K562 (cell line): ENCODE data around the gene HMCN1. TPM values are rescaled to one million over a fixed set of nuclear protein-coding genes. Genes with fewer than 3 reads are reported as not detected.
A peak's percentile ranks its signal among the peaks of the same experiment; 100 is the strongest.

Experiments used
- BACH1 ChIP-seq: fragments of 200-800 bp; sonication (Bioruptor generic); IDR thresholded peaks from 2 replicates; pipeline ENCODE4 v1.6.1; 2016; ENCODE audit warnings: missing genetic modification characterization, missing compliant biosample characterization
- CBX2 ChIP-seq: fragments of 200-600 bp; sonication (generic); IDR thresholded peaks from one replicate; pipeline ENCODE4 v1.6.1; 2012; ENCODE audit warnings: mild to moderate bottlenecking, low read length, inconsistent platforms; ENCODE audit not compliant: insufficient read depth, poor library complexity, severe bottlenecking
- DACH1 ChIP-seq: fragments of 450-650 bp; IDR thresholded peaks from 2 replicates; pipeline ENCODE4 v1.6.1; 2018; ENCODE audit not compliant: partially characterized antibody
- DPF2 ChIP-seq: fragments of 450-650 bp; IDR thresholded peaks from 2 replicates; pipeline ENCODE4 v1.6.1; 2016
- KDM5B ChIP-seq: fragments of 200-600 bp; sonication (generic); IDR thresholded peaks from 2 replicates; pipeline ENCODE4 v1.6.1; 2012; ENCODE audit warnings: low read depth, mild to moderate bottlenecking, moderate library complexity, low read length, control low read depth, inconsistent platforms; ENCODE audit not compliant: insufficient replicate concordance
- LEF1 ChIP-seq: fragments of 450-650 bp; IDR thresholded peaks from 2 replicates; pipeline ENCODE4 v1.6.1; 2016; ENCODE audit warnings: mild to moderate bottlenecking
- MAFG ChIP-seq: fragments of 450-650 bp; conservative IDR thresholded peaks from 2 replicates; pipeline ENCODE4 v1.6.1; 2016; ENCODE audit warnings: missing genetic modification characterization, missing compliant biosample characterization
- MEIS2 ChIP-seq: fragments of 450-650 bp; IDR thresholded peaks from 2 replicates; pipeline ENCODE4 v1.6.1; 2014; ENCODE audit warnings: mild to moderate bottlenecking; ENCODE audit not compliant: partially characterized antibody
- NBN ChIP-seq: fragments of 450-650 bp; IDR thresholded peaks from 2 replicates; pipeline ENCODE4 v1.6.1; 2016; ENCODE audit warnings: low read depth, mild to moderate bottlenecking
- NFE2L1 ChIP-seq: fragments of 450-650 bp; IDR thresholded peaks from 2 replicates; pipeline ENCODE4 v1.6.1; 2016; ENCODE audit warnings: missing genetic modification characterization, low read depth, mild to moderate bottlenecking, missing compliant biosample characterization, moderate library complexity, borderline replicate concordance
- SMARCA4 ChIP-seq: fragments of 450-650 bp; IDR thresholded peaks from 2 replicates; pipeline ENCODE4 v1.6.1; 2016
- SMARCE1 ChIP-seq: fragments of 450-650 bp; IDR thresholded peaks from 2 replicates; pipeline ENCODE4 v1.7.1; 2016; ENCODE audit warnings: mild to moderate bottlenecking
- SOX6 ChIP-seq: fragments of 450-650 bp; IDR thresholded peaks from 2 replicates; pipeline ENCODE4 v1.6.1; 2014; ENCODE audit warnings: mild to moderate bottlenecking
- TEAD4 ChIP-seq, 2 experiments: sonication (generic) in 1 of 2; formaldehyde crosslinking in 1 of 2; IDR thresholded peaks; 2 replicates each; pipeline versions ENCODE4 v1.6.1 to v1.8.0; 2012 to 2022; ENCODE audit warnings: borderline replicate concordance in 1 of 2, inconsistent platforms in 1 of 2, low read length in 1 of 2, mild to moderate bottlenecking in 1 of 2, missing genetic modification reagents in 1 of 2
- TRIM28 ChIP-seq: fragments of 450-650 bp; IDR thresholded peaks from 2 replicates; pipeline ENCODE4 v1.6.1; 2017
- ZNF316 ChIP-seq: fragments of 450-650 bp; IDR thresholded peaks from 2 replicates; pipeline ENCODE4 v1.6.1; 2016
- polyA plus RNA-seq, 8 experiments: library from polyadenylated mRNA; depleted of rRNA in 4 of 8; stranded (reverse) in 5 of 8; unstranded in 3 of 8; fragments of >200 nt; fragmentation: Nextera tagmentation in 2 of 8; fragmentation: Illumina TruSeq in 1 of 8; extraction: Ambion mirVana in 2 of 8; extraction: Trizol in 1 of 8; gene quantifications; 2 replicates each; pipeline versions ENCODE4 v1.2.1 to v1.2.3, GENCODE V29; 2011 to 2014; ENCODE audit warnings: inconsistent platforms in 1 of 8, missing spikeins in 1 of 8
- total RNA-seq, 7 experiments: library from RNA; depleted of rRNA in 6 of 7; stranded (reverse); fragments of >200 nt in 6 of 7; fragmentation: Illumina TruSeq in 2 of 7; extraction: Trizol in 2 of 7; gene quantifications; 2 replicates each; pipeline versions ENCODE4 v1.2.1 to v1.2.3, GENCODE V29; 2011 to 2021; ENCODE audit warnings: low replicate concordance in 1 of 7
- TF ChIP-seq, protein P1 (sequence below): fragments of 450-650 bp; IDR thresholded peaks from 2 replicates; pipeline ENCODE4 v1.6.1; 2016; ENCODE audit warnings: mild to moderate bottlenecking
- TF ChIP-seq, protein P2 (sequence below): sonication (generic); formaldehyde crosslinking; IDR thresholded peaks from 2 replicates; pipeline ENCODE4 v1.8.0; 2022; ENCODE audit warnings: mild to moderate bottlenecking, missing genetic modification reagents, borderline replicate concordance
- TF ChIP-seq, protein P3 (sequence below): fragments of 450-650 bp; IDR thresholded peaks from 2 replicates; pipeline ENCODE4 v1.6.1; 2016; ENCODE audit warnings: low read depth, mild to moderate bottlenecking, moderate library complexity

HMCN1 gene
- total and polyA plus RNA-seq, 9 of the 15 experiments (the other 6 are each of a cell fraction or from before 2014, with no cell fraction given), result 0.07 to 0.36 (median 0.21) TPM

DNA sequence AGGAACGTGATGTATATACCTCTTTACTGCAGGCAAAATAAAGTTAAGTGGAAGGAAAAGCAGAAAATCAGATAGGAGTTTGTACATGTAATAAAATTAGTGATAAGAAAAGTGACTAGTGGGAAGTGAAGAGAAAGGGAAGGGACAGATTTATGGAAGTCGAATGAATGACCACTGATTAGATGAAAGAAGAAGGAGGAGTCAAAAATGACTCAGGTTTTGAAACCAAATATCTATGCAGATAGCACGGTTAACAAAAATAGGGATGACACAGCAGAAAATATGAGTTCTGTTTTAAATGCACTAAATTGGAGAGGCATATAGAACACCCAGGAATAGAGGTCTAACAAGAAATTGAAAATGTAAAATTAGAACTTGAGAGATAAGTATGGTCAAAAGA lies 128.0 kb downstream of the HMCN1 start (continued):
- TF ChIP-seq, protein P1, sequence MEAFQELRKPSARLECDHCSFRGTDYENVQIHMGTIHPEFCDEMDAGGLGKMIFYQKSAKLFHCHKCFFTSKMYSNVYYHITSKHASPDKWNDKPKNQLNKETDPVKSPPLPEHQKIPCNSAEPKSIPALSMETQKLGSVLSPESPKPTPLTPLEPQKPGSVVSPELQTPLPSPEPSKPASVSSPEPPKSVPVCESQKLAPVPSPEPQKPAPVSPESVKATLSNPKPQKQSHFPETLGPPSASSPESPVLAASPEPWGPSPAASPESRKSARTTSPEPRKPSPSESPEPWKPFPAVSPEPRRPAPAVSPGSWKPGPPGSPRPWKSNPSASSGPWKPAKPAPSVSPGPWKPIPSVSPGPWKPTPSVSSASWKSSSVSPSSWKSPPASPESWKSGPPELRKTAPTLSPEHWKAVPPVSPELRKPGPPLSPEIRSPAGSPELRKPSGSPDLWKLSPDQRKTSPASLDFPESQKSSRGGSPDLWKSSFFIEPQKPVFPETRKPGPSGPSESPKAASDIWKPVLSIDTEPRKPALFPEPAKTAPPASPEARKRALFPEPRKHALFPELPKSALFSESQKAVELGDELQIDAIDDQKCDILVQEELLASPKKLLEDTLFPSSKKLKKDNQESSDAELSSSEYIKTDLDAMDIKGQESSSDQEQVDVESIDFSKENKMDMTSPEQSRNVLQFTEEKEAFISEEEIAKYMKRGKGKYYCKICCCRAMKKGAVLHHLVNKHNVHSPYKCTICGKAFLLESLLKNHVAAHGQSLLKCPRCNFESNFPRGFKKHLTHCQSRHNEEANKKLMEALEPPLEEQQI, result peak; percentile 35; the same call in 1 of the 2 replicates
- TF ChIP-seq DPF2 (peak; percentile 83), MEIS2 (peak; percentile 96), LEF1 (peak; percentile 53; the same call in 1 of the 2 replicates), BACH1 (tag) (peak; percentile 84), SMARCE1 (peak; percentile 87), TEAD4 (IDR thresholded peaks at IDR 0.05; ENCODE audit: low read length) (peak; percentile 21; the same call in 1 of the 2 replicates), TEAD4 (CRISPR knock-in tag; IDR thresholded peaks at IDR 0.05; ENCODE audit: borderline replicate concordance) (no peak), NBN (0 out of 2 replicates have a peak, but pooled peaks have one; percentile 39), NFE2L1 (tag) (peak; percentile 96), SOX6 (peak; percentile 82), CBX2 (no peak), DACH1 (peak; percentile 54), ZNF316 (peak; percentile 99), TRIM28 (no peak), SMARCA4 (peak; percentile 84), MAFG (peak; percentile 98), KDM5B (no peak)
- TF ChIP-seq, protein P2, sequence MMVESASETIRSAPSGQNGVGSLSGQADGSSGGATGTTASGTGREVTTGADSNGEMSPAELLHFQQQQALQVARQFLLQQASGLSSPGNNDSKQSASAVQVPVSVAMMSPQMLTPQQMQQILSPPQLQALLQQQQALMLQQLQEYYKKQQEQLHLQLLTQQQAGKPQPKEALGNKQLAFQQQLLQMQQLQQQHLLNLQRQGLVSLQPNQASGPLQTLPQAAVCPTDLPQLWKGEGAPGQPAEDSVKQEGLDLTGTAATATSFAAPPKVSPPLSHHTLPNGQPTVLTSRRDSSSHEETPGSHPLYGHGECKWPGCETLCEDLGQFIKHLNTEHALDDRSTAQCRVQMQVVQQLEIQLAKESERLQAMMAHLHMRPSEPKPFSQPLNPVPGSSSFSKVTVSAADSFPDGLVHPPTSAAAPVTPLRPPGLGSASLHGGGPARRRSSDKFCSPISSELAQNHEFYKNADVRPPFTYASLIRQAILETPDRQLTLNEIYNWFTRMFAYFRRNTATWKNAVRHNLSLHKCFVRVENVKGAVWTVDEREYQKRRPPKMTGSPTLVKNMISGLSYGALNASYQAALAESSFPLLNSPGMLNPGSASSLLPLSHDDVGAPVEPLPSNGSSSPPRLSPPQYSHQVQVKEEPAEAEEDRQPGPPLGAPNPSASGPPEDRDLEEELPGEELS, result no peak
- TF ChIP-seq, protein P3, sequence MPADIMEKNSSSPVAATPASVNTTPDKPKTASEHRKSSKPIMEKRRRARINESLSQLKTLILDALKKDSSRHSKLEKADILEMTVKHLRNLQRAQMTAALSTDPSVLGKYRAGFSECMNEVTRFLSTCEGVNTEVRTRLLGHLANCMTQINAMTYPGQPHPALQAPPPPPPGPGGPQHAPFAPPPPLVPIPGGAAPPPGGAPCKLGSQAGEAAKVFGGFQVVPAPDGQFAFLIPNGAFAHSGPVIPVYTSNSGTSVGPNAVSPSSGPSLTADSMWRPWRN, result peak; percentile 42; the same call in 1 of the 2 replicates
